Esophagus muscularis mucosa (tissue), 4 donors: ENCODE data around the gene NEK11. TPM values are rescaled to one million over a fixed set of nuclear protein-coding genes. Genes with fewer than 3 reads are reported as not detected.

Source experiments
- DNase-seq: peaks from one replicate; pipeline ENCODE4 v3.0.0-alpha.2; 2017; ENCODE audit errors: extremely low spot score
- H3K27ac ChIP-seq, 4 donors: fragments of 200-600 bp; sonication (generic); replicated peaks in 1 of 4; 1 replicate in 3 of 4; 2 replicates in 1 of 4; pipeline ENCODE4 v1.5.1; 2016 to 2019; ENCODE audit warnings: mild to moderate bottlenecking in 1 of 4
- H3K27me3 ChIP-seq, 4 donors: fragments of 200-600 bp; sonication (generic); one replicate each; pipeline versions ENCODE4 v1.5.1 to v1.6.0; 2016 to 2019
- H3K36me3 ChIP-seq, 4 donors: fragments of 200-600 bp; sonication (generic); one replicate each; pipeline ENCODE4 v1.5.1; 2016 to 2019
- H3K4me1 ChIP-seq, 4 donors: fragments of 200-600 bp; sonication (generic); one replicate each; pipeline ENCODE4 v1.5.1; 2016 to 2019
- H3K4me3 ChIP-seq, 4 donors: fragments of 200-600 bp; sonication (generic); 1 replicate in 2 of 4; 2 replicates in 2 of 4; pipeline ENCODE4 v1.5.1; 2016 to 2019; ENCODE audit warnings: mild to moderate bottlenecking in 4 of 4, moderate library complexity in 1 of 4
- H3K9me3 ChIP-seq, 4 donors: fragments of 200-600 bp; sonication (generic); 1 replicate in 3 of 4; 2 replicates in 1 of 4; pipeline ENCODE4 v1.5.1; 2016 to 2019
- CTCF ChIP-seq, 3 experiments: fragments of 200-600 bp in 2 of 3; fragments of 450-650 bp in 1 of 3; sonication (generic) in 2 of 3; IDR thresholded peaks; one replicate each; pipeline ENCODE4 v1.5.1; 2017 to 2019; ENCODE audit warnings: antibody characterized with exemption in 3 of 3, mild to moderate bottlenecking in 2 of 3, moderate library complexity in 1 of 3
- EP300 ChIP-seq: sonication (generic); formaldehyde crosslinking; IDR thresholded peaks from one replicate; pipeline ENCODE4 v1.6.1; 2017; ENCODE audit warnings: antibody characterized with exemption
- POLR2A ChIP-seq: fragments of 450-650 bp; IDR thresholded peaks from one replicate; pipeline ENCODE4 v1.6.1; 2017; ENCODE audit warnings: antibody characterized with exemption, moderate library complexity, mild to moderate bottlenecking, low read depth
- POLR2AphosphoS5 ChIP-seq, 2 donors: sonication (generic); formaldehyde crosslinking; IDR thresholded peaks; one replicate each; pipeline ENCODE4 v1.6.1; 2017; ENCODE audit warnings: antibody characterized with exemption in 2 of 2
- WGBS: methylation state at CpG from one replicate; pipeline ENCODE4 v1.1.5; 2018; 5-methylcytosine and 5-hydroxymethylcytosine counted together
- intact Hi-C: fragments of 100-400 bp; cut with DNase I; formaldehyde crosslinking; loops from one replicate; pipeline ENCODE4 v1.15.1; 2023
- total RNA-seq, 4 donors: library from RNA; depleted of rRNA; stranded (reverse); fragments of >200 nt; gene quantifications; one replicate each; pipeline versions ENCODE4 v1.1.0 to v1.2.1, GENCODE V29; 2016

NEK11 gene
- total RNA-seq, 4 donors from 2014 or later: 5.4 to 12.0 (median 6.8) TPM

GRCh38 chr3:131048030-131048429, 21.4 kb downstream of the NEK11 start:
- H3K27me3 ChIP-seq: no peaks in the 10 kb centered on the region
- no peak for DNase-seq
- H3K9me3 ChIP-seq: no peaks in the 10 kb centered on the region
- intact Hi-C loops: no loop called here
- TF ChIP-seq POLR2A (no peak), CTCF (IDR thresholded peaks at IDR 0.05) (no peak), POLR2AphosphoS5 (IDR thresholded peaks at IDR 0.05) (no peak), EP300 (no peak)
- H3K4me1 ChIP-seq: no peaks in the 10 kb centered on the region
- peaks cover 0 to 4% (median 0%) of the 10 kb centered on the region in 4 donors for H3K36me3 ChIP-seq
- H3K27ac ChIP-seq: no peak overlapping the region
- 93% methylated on average over 6 of the region's 7 CpGs for WGBS
- H3K4me3 ChIP-seq: no peak overlapping the region

GRCh38 chr3:131050001-131050400, 23.3 kb downstream of the NEK11 start:
- H3K36me3 ChIP-seq: peaks cover 0 to 4% (median 0%) of the 10 kb centered on the region in 4 donors
- H3K27ac ChIP-seq: no peak overlapping the region
- no peak overlapping the region for H3K4me3 ChIP-seq
- DNase-seq: no peak
- intact Hi-C loops: no loop called here
- H3K4me1 ChIP-seq: no peaks in the 10 kb centered on the region
- H3K9me3 ChIP-seq: no peaks in the 10 kb centered on the region
- 79% methylated on average over 3 of the region's 3 CpGs for WGBS
- no peaks in the 10 kb centered on the region for H3K27me3 ChIP-seq
- TF ChIP-seq EP300 (no peak), CTCF (IDR thresholded peaks at IDR 0.05) (no peak), POLR2A (no peak), POLR2AphosphoS5 (IDR thresholded peaks at IDR 0.05) (no peak)

GRCh38 chr3:131053043-131053859, 26.6 kb downstream of the NEK11 start:
- intact Hi-C loops: no loop called here
- Histone ChIP-seq H3K4me3 (no peak overlapping the region), H3K9me3 (no peaks in the 10 kb centered on the region), H3K4me1 (no peaks in the 10 kb centered on the region), H3K27me3 (no peaks in the 10 kb centered on the region), H3K36me3 (peaks cover 0 to 4% (median 0%) of the 10 kb centered on the region in 4 donors), H3K27ac (no peak overlapping the region)
- no peak for TF ChIP-seq POLR2AphosphoS5 (IDR thresholded peaks at IDR 0.05)
- TF ChIP-seq EP300: no peak
- peak in 1 of 3 experiments; percentile 24 for TF ChIP-seq CTCF (IDR thresholded peaks at IDR 0.05)
- 88% methylated on average over 3 of the region's 3 CpGs for WGBS
- DNase-seq: no peak

GRCh38 chr3:131067983-131068382, 41.3 kb downstream of the NEK11 start:
- intact Hi-C loops: no loop called here
- no peaks in the 10 kb centered on the region for H3K9me3 ChIP-seq
- TF ChIP-seq POLR2AphosphoS5 (IDR thresholded peaks at IDR 0.05): no peak
- TF ChIP-seq CTCF (IDR thresholded peaks at IDR 0.05): no peak
- no peak for TF ChIP-seq EP300
- no peak for TF ChIP-seq POLR2A
- H3K4me1 ChIP-seq: peaks cover 0 to 3% (median 0%) of the 10 kb centered on the region in 4 donors
- no peaks in the 10 kb centered on the region for H3K27me3 ChIP-seq
- H3K27ac ChIP-seq: no peak overlapping the region
- DNase-seq: no peak
- no peaks in the 10 kb centered on the region for H3K36me3 ChIP-seq
- no peak overlapping the region for H3K4me3 ChIP-seq
